H9 (cell line): Measurements from ENCODE around the gene APP. TPM values are rescaled to one million over a fixed set of nuclear protein-coding genes. Genes with fewer than 3 reads are reported as not detected.

ENCODE experiments used
- DNase-seq: peaks from one replicate; pipeline ENCODE4 v3.0.0-alpha.2; 2017
- H2AFZ ChIP-seq: one replicate; pipeline ENCODE4 v1.6.1; 2013; ENCODE audit warnings: mild to moderate bottlenecking, low read length, control low read depth, moderate library complexity
- H2AK5ac ChIP-seq: 2 replicates; pipeline ENCODE4 v1.6.1; 2013; ENCODE audit warnings: low read length, control low read depth, mixed read lengths; ENCODE audit not compliant: insufficient read length
- H2BK120ac ChIP-seq: one replicate; pipeline ENCODE4 v1.6.1; 2013; ENCODE audit warnings: low read depth, mild to moderate bottlenecking, low read length, control low read depth, inconsistent platforms; ENCODE audit not compliant: poor library complexity, severe bottlenecking
- H2BK12ac ChIP-seq: 2 replicates; pipeline ENCODE4 v1.6.1; 2013; ENCODE audit warnings: low read length, control low read depth, mixed read lengths, low read depth; ENCODE audit not compliant: insufficient read length
- H2BK15ac ChIP-seq: 2 replicates; pipeline ENCODE4 v1.6.1; 2013; ENCODE audit warnings: low read depth, low read length, control low read depth
- H2BK20ac ChIP-seq: one replicate; pipeline ENCODE4 v1.6.1; 2013; ENCODE audit warnings: low read depth, mild to moderate bottlenecking, low read length, control low read depth, inconsistent platforms; ENCODE audit not compliant: poor library complexity, severe bottlenecking
- H2BK5ac ChIP-seq: 2 replicates; pipeline ENCODE4 v1.6.1; 2013; ENCODE audit warnings: low read length, control low read depth, mixed read lengths; ENCODE audit not compliant: insufficient read length
- H3K14ac ChIP-seq: 2 replicates; pipeline ENCODE4 v1.6.1; 2013; ENCODE audit warnings: low read length, control low read depth; ENCODE audit not compliant: insufficient read depth
- H3K18ac ChIP-seq: 2 replicates; pipeline ENCODE4 v1.6.1; 2013; ENCODE audit warnings: low read depth, mild to moderate bottlenecking, mixed read lengths, low read length, control low read depth; ENCODE audit not compliant: insufficient read length
- H3K23ac ChIP-seq: 2 replicates; pipeline ENCODE4 v1.6.1; 2013; ENCODE audit warnings: low read length, control low read depth, mixed read lengths, low read depth; ENCODE audit not compliant: insufficient read length
- H3K23me2 ChIP-seq: 2 replicates; pipeline ENCODE4 v1.6.1; 2013; ENCODE audit warnings: low read depth, mild to moderate bottlenecking, mixed read lengths, low read length, control low read depth; ENCODE audit not compliant: insufficient read length, poor library complexity, severe bottlenecking
- H3K27ac ChIP-seq: 2 replicates; pipeline ENCODE4 v1.5.1; 2013; ENCODE audit warnings: low read length, control low read depth, mixed read lengths, low read depth; ENCODE audit not compliant: insufficient read length
- H3K27me3 ChIP-seq: 2 replicates; pipeline ENCODE4 v1.6.1; 2013; ENCODE audit warnings: low read length, control low read depth, inconsistent platforms; ENCODE audit not compliant: insufficient read depth
- H3K4ac ChIP-seq: 2 replicates; pipeline ENCODE4 v1.6.1; 2013; ENCODE audit warnings: low read depth, mild to moderate bottlenecking, control low read depth, inconsistent platforms, low read length, moderate library complexity
- H3K4me1 ChIP-seq: 2 replicates; pipeline ENCODE4 v1.6.1; 2013; ENCODE audit warnings: low read length, control low read depth, inconsistent platforms; ENCODE audit not compliant: insufficient read depth
- H3K4me2 ChIP-seq: 2 replicates; pipeline ENCODE4 v1.6.1; 2013; ENCODE audit warnings: low read length, control low read depth, mixed read lengths; ENCODE audit not compliant: insufficient read length, insufficient read depth
- H3K56ac ChIP-seq: 2 replicates; pipeline ENCODE4 v1.6.1; 2013; ENCODE audit warnings: low read depth, mild to moderate bottlenecking, mixed read lengths, low read length, control low read depth; ENCODE audit not compliant: insufficient read length
- H3K79me1 ChIP-seq: 2 replicates; pipeline ENCODE4 v1.6.1; 2013; ENCODE audit warnings: low read depth, mild to moderate bottlenecking, moderate library complexity, low read length, control low read depth, inconsistent platforms; ENCODE audit not compliant: insufficient read depth, poor library complexity, severe bottlenecking
- H3K79me2 ChIP-seq: 2 replicates; pipeline ENCODE4 v1.6.1; 2013; ENCODE audit warnings: low read length, control low read depth, inconsistent platforms; ENCODE audit not compliant: insufficient read depth
- H3K9ac ChIP-seq: 2 replicates; pipeline ENCODE4 v1.6.1; 2013; ENCODE audit warnings: low read length, control low read depth, mixed read lengths; ENCODE audit not compliant: insufficient read length; ENCODE audit errors: extremely low read depth
- H3K9me3 ChIP-seq: one replicate; pipeline ENCODE4 v1.6.1; 2013; ENCODE audit warnings: low read depth, low read length, inconsistent platforms; ENCODE audit not compliant: control insufficient read depth
- H3T11ph ChIP-seq: one replicate; pipeline ENCODE4 v1.6.1; 2013; ENCODE audit warnings: mild to moderate bottlenecking, low read length, control low read depth, inconsistent platforms
- H4K20me1 ChIP-seq: one replicate; pipeline ENCODE4 v1.6.1; 2013; ENCODE audit not compliant: control insufficient read depth, insufficient read length, insufficient read depth
- H4K5ac ChIP-seq: 2 replicates; pipeline ENCODE4 v1.6.1; 2013; ENCODE audit warnings: low read depth, mild to moderate bottlenecking, mixed read lengths, low read length, control low read depth; ENCODE audit not compliant: insufficient read length
- H4K8ac ChIP-seq: replicated peaks from 2 replicates; pipeline ENCODE4 v1.6.1; 2013; ENCODE audit warnings: low read length, control low read depth, mixed read lengths, low read depth; ENCODE audit not compliant: insufficient read length
- H4K91ac ChIP-seq: 2 replicates; pipeline ENCODE4 v1.6.1; 2013; ENCODE audit warnings: low read depth, mild to moderate bottlenecking, moderate library complexity, mixed read lengths, low read length, control low read depth; ENCODE audit not compliant: insufficient read length
- H3K27ac Mint-ChIP-seq, 3 experiments: 2 replicates in 2 of 3; 3 replicates in 1 of 3; pipeline ENCODE4 v1.8.0; 2020 to 2021; ENCODE audit warnings: mixed read lengths in 3 of 3, mild to moderate bottlenecking in 1 of 3, moderate library complexity in 1 of 3
- H3K27me3 Mint-ChIP-seq: 2 replicates; pipeline ENCODE4 v1.8.0; 2021; ENCODE audit warnings: low read depth, mild to moderate bottlenecking, moderate library complexity, mixed read lengths
- H3K36me3 Mint-ChIP-seq, 3 experiments: 2 replicates in 2 of 3; 3 replicates in 1 of 3; pipeline ENCODE4 v1.8.0; 2020 to 2021; ENCODE audit warnings: low read depth in 3 of 3, mixed read lengths in 3 of 3; ENCODE audit not compliant: insufficient read depth in 1 of 3
- H3K4me1 Mint-ChIP-seq, 2 experiments: 2 replicates each; pipeline ENCODE4 v1.8.0; 2020; ENCODE audit warnings: mixed read lengths in 2 of 2
- H3K4me3 Mint-ChIP-seq, 2 experiments: 2 replicates in 1 of 2; 3 replicates in 1 of 2; pipeline ENCODE4 v1.8.0; 2020 to 2021; ENCODE audit warnings: mild to moderate bottlenecking in 2 of 2, mixed read lengths in 2 of 2, moderate library complexity in 1 of 2
- H3K9me3 Mint-ChIP-seq, 2 experiments: 2 replicates in 1 of 2; 3 replicates in 1 of 2; pipeline ENCODE4 v1.8.0; 2020; ENCODE audit warnings: mild to moderate bottlenecking in 2 of 2, mixed read lengths in 2 of 2, moderate library complexity in 1 of 2
- WGBS: extraction: QIAGEN DNeasy Blood & Tissue Kit; methylation state at CpG from one replicate; pipeline ENCODE4 v1.1.7; 2013; ENCODE audit warnings: missing lambda C conversion rate, low lambda C conversion rate, mixed read lengths; ENCODE audit not compliant: insufficient read length; ENCODE audit errors: extremely low coverage; 5-methylcytosine and 5-hydroxymethylcytosine counted together
- total RNA-seq: library from RNA; stranded (reverse); gene quantifications from 2 replicates; pipeline ENCODE4 v1.2.1, GENCODE V29; 2021
- TF ChIP-seq, protein P1 (sequence below): fragments of 200-600 bp; sonication (generic); conservative IDR thresholded peaks from 3 replicates; pipeline ENCODE4 v1.8.0; 2021; ENCODE audit warnings: antibody characterized with exemption, mild to moderate bottlenecking

APP gene
- total RNA-seq, 1 experiment from 2014 or later: 380 TPM

DNA sequence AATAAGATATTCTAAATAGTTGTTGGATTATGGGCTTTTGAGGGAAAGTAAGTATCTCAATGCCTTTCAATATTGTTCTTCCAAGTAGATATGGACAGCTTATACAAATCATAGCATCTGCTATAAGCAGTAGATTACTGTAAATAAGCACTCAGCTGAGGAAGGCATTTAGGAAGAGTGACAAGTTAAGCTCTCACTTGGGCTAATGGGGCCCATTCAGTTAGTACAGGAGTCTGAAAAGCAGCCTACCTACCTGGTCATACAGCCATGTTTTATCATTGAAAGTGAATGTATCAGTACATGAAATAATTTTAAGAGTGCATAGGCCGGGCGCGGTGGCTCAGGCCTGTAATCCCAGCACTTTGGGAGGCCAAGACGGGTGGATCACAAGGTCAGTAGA lies 73.1 kb downstream of the APP start:
- no peak overlapping the region for H4K91ac ChIP-seq
- H3K23me2 ChIP-seq: no peaks in the 10 kb centered on the region
- TF ChIP-seq, protein P1, sequence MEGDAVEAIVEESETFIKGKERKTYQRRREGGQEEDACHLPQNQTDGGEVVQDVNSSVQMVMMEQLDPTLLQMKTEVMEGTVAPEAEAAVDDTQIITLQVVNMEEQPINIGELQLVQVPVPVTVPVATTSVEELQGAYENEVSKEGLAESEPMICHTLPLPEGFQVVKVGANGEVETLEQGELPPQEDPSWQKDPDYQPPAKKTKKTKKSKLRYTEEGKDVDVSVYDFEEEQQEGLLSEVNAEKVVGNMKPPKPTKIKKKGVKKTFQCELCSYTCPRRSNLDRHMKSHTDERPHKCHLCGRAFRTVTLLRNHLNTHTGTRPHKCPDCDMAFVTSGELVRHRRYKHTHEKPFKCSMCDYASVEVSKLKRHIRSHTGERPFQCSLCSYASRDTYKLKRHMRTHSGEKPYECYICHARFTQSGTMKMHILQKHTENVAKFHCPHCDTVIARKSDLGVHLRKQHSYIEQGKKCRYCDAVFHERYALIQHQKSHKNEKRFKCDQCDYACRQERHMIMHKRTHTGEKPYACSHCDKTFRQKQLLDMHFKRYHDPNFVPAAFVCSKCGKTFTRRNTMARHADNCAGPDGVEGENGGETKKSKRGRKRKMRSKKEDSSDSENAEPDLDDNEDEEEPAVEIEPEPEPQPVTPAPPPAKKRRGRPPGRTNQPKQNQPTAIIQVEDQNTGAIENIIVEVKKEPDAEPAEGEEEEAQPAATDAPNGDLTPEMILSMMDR: no peak
- no peak overlapping the region for H4K8ac ChIP-seq
- Mint-ChIP-seq H3K27ac (no peak overlapping the region), H3K27me3 (no peaks in the 10 kb centered on the region), H3K4me1 (peaks cover 37 to 42% of the 10 kb centered on the region in 2 experiments), H3K9me3 (no peaks in the 10 kb centered on the region), H3K36me3 (peaks cover 0 to 4% (median 4%) of the 10 kb centered on the region in 3 experiments; a peak in 4 of 7 replicates), H3K4me3 (no peak overlapping the region)
- no peak overlapping the region for H3K18ac ChIP-seq
- no peak overlapping the region for H3K4ac ChIP-seq
- peaks cover 26% of the 10 kb centered on the region for H3K79me2 ChIP-seq
- no peak overlapping the region for H2AFZ ChIP-seq
- no CpG with 5 or more reads among the region's 4 CpGs for WGBS
- no peak overlapping the region for H2BK5ac ChIP-seq
- no peak overlapping the region for H3K27ac ChIP-seq
- H3K27me3 ChIP-seq: no peaks in the 10 kb centered on the region
- no peak overlapping the region for H3T11ph ChIP-seq
- H3K79me1 ChIP-seq: peaks cover 10% of the 10 kb centered on the region
- H4K20me1 ChIP-seq: no peaks in the 10 kb centered on the region
- H2BK12ac ChIP-seq: no peak overlapping the region
- no peak overlapping the region for H3K4me2 ChIP-seq
- H4K5ac ChIP-seq: no peak overlapping the region
- H3K9ac ChIP-seq: no peak overlapping the region
- H3K14ac ChIP-seq: no peak overlapping the region
- H2BK15ac ChIP-seq: no peak overlapping the region
- H3K56ac ChIP-seq: no peak overlapping the region
- no peak overlapping the region for H2AK5ac ChIP-seq
- no peak for DNase-seq
- no peak overlapping the region for H2BK20ac ChIP-seq
- no peaks in the 10 kb centered on the region for H3K9me3 ChIP-seq
- no peak overlapping the region for H3K23ac ChIP-seq
- no peak overlapping the region for H2BK120ac ChIP-seq
- peaks cover 6% of the 10 kb centered on the region for H3K4me1 ChIP-seq
